CD14-positive monocyte (primary cell): Measurements from ENCODE around the gene ZSCAN10. TPM values are rescaled to one million over a fixed set of nuclear protein-coding genes. Genes with fewer than 3 reads are reported as not detected.
A peak's percentile ranks its signal among the peaks of the same experiment; 100 is the strongest.
"Not testable (repeated sequence)": the region's sequence is repeated elsewhere in the genome, so short reads cannot be mapped to it uniquely, and the experiment has no call there.

Experiments used
- DNase-seq, 3 donors: peaks; one replicate each; pipeline ENCODE4 v3.0.0-alpha.2; 2011 to 2022
- H2AFZ ChIP-seq: 2 replicates; pipeline ENCODE4 v1.6.0; 2012; ENCODE audit warnings: mild to moderate bottlenecking, low read depth, low read length, inconsistent platforms; ENCODE audit not compliant: insufficient read depth, poor library complexity, severe bottlenecking
- H3K27ac ChIP-seq, 2 donors: 1 replicate in 1 of 2; 2 replicates in 1 of 2; pipeline ENCODE4 v1.5.1; 2012 to 2013; ENCODE audit warnings: low read length in 2 of 2, control low read depth in 1 of 2, inconsistent platforms in 1 of 2, low read depth in 1 of 2, mild to moderate bottlenecking in 1 of 2
- H3K27me3 ChIP-seq, 2 donors: one replicate each; pipeline versions ENCODE4 v1.6.0 to v1.6.1; 2011 to 2013; ENCODE audit warnings: low read length in 2 of 2; ENCODE audit not compliant: control insufficient read depth in 2 of 2, insufficient read depth in 2 of 2
- H3K36me3 ChIP-seq, 2 donors: replicated peaks in 1 of 2; 1 replicate in 1 of 2; 2 replicates in 1 of 2; pipeline versions ENCODE4 v1.5.1 to v1.6.1; 2012 to 2013; ENCODE audit warnings: low read length in 2 of 2, control low read depth in 1 of 2, inconsistent platforms in 1 of 2, mild to moderate bottlenecking in 1 of 2; ENCODE audit not compliant: insufficient read depth in 2 of 2, control insufficient read depth in 1 of 2
- H3K4me1 ChIP-seq, 2 donors: 1 replicate in 1 of 2; 2 replicates in 1 of 2; pipeline versions ENCODE4 v1.5.1 to v1.6.1; 2012 to 2013; ENCODE audit warnings: low read length in 2 of 2, control low read depth in 1 of 2, inconsistent platforms in 1 of 2, mild to moderate bottlenecking in 1 of 2, moderate library complexity in 1 of 2; ENCODE audit not compliant: insufficient read depth in 2 of 2, control insufficient read depth in 1 of 2
- H3K4me2 ChIP-seq: replicated peaks from 2 replicates; pipeline ENCODE3; 2012; ENCODE audit warnings: low read length, moderate library complexity, mild to moderate bottlenecking; ENCODE audit not compliant: poor library complexity, severe bottlenecking; ENCODE audit errors: extremely low read depth
- H3K4me3 ChIP-seq, 3 experiments: fragments of 200-600 bp in 1 of 3; sonication (generic) in 1 of 3; replicated peaks in 1 of 3; 1 replicate in 2 of 3; 2 replicates in 1 of 3; pipeline ENCODE4 v1.5.1; 2011 to 2013; ENCODE audit warnings: low read length in 3 of 3, mild to moderate bottlenecking in 3 of 3, control low read depth in 2 of 3, low read depth in 2 of 3, inconsistent platforms in 1 of 3, moderate library complexity in 1 of 3
- H3K79me2 ChIP-seq: 2 replicates; pipeline ENCODE4 v1.6.0; 2012; ENCODE audit warnings: mild to moderate bottlenecking, control low read depth, inconsistent platforms, low read length, moderate library complexity; ENCODE audit not compliant: insufficient read depth
- H3K9ac ChIP-seq: 2 replicates; pipeline ENCODE4 v1.6.0; 2017; ENCODE audit warnings: low read length, mild to moderate bottlenecking; ENCODE audit not compliant: insufficient read depth, poor library complexity, severe bottlenecking
- H3K9me3 ChIP-seq, 2 donors: replicated peaks in 1 of 2; 1 replicate in 1 of 2; 2 replicates in 1 of 2; pipeline versions ENCODE4 v1.5.1 to v1.6.1; 2012 to 2013; ENCODE audit warnings: low read length in 2 of 2, control low read depth in 1 of 2; ENCODE audit not compliant: control insufficient read depth in 1 of 2, insufficient read depth in 1 of 2
- H4K20me1 ChIP-seq: 2 replicates; pipeline ENCODE4 v1.6.0; 2012; ENCODE audit warnings: mild to moderate bottlenecking, low read length, control low read depth, moderate library complexity; ENCODE audit not compliant: insufficient read depth
- H3K27ac Mint-ChIP-seq, 7 donors: one replicate each; pipeline ENCODE4 v1.8.0; 2020; ENCODE audit warnings: mild to moderate bottlenecking in 7 of 7, mixed read lengths in 7 of 7, moderate library complexity in 6 of 7, inconsistent platforms in 2 of 7
- H3K27me3 Mint-ChIP-seq, 3 donors: one replicate each; pipeline ENCODE4 v1.8.0; 2021 to 2022; ENCODE audit warnings: low read depth in 3 of 3, mild to moderate bottlenecking in 3 of 3, mixed read lengths in 3 of 3, moderate library complexity in 3 of 3, inconsistent platforms in 1 of 3
- H3K36me3 Mint-ChIP-seq, 2 donors: one replicate each; pipeline ENCODE4 v1.8.0; 2020; ENCODE audit warnings: mixed read lengths in 2 of 2, inconsistent platforms in 1 of 2, mild to moderate bottlenecking in 1 of 2
- H3K4me1 Mint-ChIP-seq: one replicate; pipeline ENCODE4 v1.8.0; 2020; ENCODE audit warnings: mild to moderate bottlenecking, mixed read lengths
- H3K4me3 Mint-ChIP-seq, 2 donors: one replicate each; pipeline ENCODE4 v1.8.0; 2020; ENCODE audit warnings: mild to moderate bottlenecking in 2 of 2, mixed read lengths in 2 of 2, moderate library complexity in 1 of 2
- H3K9me3 Mint-ChIP-seq, 7 donors: one replicate each; pipeline ENCODE4 v1.8.0; 2020 to 2022; ENCODE audit warnings: mixed read lengths in 7 of 7, mild to moderate bottlenecking in 6 of 7, moderate library complexity in 6 of 7, inconsistent platforms in 2 of 7
- WGBS: methylation state at CpG from one replicate; pipeline ENCODE4 v1.1.5; 2013; ENCODE audit warnings: missing lambda C conversion rate; ENCODE audit not compliant: insufficient coverage; 5-methylcytosine and 5-hydroxymethylcytosine counted together
- intact Hi-C, 2 donors: fragments of 100-400 bp; cut with micrococcal nuclease; formaldehyde crosslinking; loops; one replicate each; pipeline versions ENCODE4 v1.15.0 to v1.15.1; 2023
- polyA plus RNA-seq, 3 donors: library from polyadenylated mRNA; depleted of rRNA in 1 of 3; unstranded in 2 of 3; stranded (reverse) in 1 of 3; fragments of 300-500 nt in 2 of 3; fragments of >200 nt in 1 of 3; fragmentation: Illumina TruSeq in 2 of 3; gene quantifications; 1 replicate in 2 of 3; 2 replicates in 1 of 3; pipeline ENCODE4 v1.2.3, GENCODE V29; 2012 to 2021
- TF ChIP-seq, protein P1 (sequence below): fragments of 200-600 bp; IDR thresholded peaks from one replicate; pipeline ENCODE4 v1.8.0; 2022; ENCODE audit warnings: antibody characterized with exemption, mild to moderate bottlenecking

Gene ZSCAN10
- polyA plus RNA-seq, 3 donors: 0.29 TPM; not detected in 2

DNA sequence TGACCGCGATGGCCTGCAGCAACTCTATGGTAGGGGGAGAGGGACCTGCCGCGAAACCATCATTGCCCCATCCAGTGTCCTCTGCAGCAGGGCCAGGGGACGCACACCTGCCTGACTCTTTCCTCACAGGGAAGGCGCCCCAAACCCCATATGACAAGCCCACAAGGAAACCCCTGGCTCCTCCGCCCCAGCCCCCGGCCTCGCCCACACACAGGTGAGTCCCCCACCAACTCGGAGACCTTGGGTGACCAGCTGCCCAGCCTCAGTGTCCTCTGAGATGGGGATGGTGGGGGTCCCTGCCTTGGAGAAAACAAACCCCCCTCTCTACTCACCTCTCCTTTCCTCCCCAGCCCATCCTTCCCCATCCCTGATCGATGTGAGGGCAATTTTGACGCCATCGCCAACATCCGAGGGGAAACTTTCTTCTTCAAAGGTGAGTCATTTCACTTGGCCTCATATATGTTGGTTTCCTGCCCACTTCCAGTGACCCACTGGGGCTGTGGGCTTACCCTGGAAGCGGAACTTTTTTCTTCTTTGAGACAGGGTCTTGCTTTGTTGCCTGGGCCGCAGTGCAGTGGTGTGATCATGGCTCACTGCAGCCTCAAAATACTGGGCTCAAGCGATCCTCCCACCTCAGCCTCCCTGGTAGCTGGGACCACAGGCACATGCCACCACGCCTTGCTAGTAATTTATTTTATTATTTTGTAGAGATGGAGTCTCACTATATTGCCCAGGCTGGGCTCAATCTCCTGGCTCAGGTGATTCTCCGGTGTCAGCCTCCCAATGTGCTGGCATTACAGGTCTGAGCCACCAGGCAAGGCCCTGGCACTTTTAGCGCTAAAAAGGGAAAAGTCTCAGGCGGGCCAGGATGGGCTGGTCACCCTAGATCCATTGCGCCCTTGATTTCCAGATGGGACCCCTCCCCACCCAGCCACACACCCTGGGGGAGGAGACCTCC, 41.6 kb downstream of the ZSCAN10 start:
- no peak overlapping the region for H3K9ac ChIP-seq
- peak overlapping the region in 3 of 7 donors; percentile 12 to 48 (median 13) for H3K27ac Mint-ChIP-seq
- no peak overlapping the region for H2AFZ ChIP-seq
- no peak overlapping the region for H3K27ac ChIP-seq
- peak overlapping the region; percentile 100 for H3K4me2 ChIP-seq
- no peak overlapping the region for H3K4me3 Mint-ChIP-seq
- peak overlapping the region in 1 of 3 experiments; percentile 88 for H3K4me3 ChIP-seq
- DNase-seq: no peak
- intact Hi-C loops: loop anchor here (2.0 to 5.0 kb wide), 2 partner anchors 70 to 71 kb away; no protein-coding TSS in a partner anchor
- H3K4me1 Mint-ChIP-seq: peaks cover 61% of the 10 kb centered on the region
- peaks cover 0 to 6% (median 3%) of the 10 kb centered on the region in 3 donors for H3K27me3 Mint-ChIP-seq
- 100% methylated on average over 1 of the region's 22 CpGs for WGBS
- H4K20me1 ChIP-seq: no peaks in the 10 kb centered on the region
- no peaks in the 10 kb centered on the region for H3K36me3 ChIP-seq
- no peaks in the 10 kb centered on the region for H3K27me3 ChIP-seq
- H3K36me3 Mint-ChIP-seq: peaks cover 11 to 24% of the 10 kb centered on the region in 2 donors
- TF ChIP-seq, protein P1, sequence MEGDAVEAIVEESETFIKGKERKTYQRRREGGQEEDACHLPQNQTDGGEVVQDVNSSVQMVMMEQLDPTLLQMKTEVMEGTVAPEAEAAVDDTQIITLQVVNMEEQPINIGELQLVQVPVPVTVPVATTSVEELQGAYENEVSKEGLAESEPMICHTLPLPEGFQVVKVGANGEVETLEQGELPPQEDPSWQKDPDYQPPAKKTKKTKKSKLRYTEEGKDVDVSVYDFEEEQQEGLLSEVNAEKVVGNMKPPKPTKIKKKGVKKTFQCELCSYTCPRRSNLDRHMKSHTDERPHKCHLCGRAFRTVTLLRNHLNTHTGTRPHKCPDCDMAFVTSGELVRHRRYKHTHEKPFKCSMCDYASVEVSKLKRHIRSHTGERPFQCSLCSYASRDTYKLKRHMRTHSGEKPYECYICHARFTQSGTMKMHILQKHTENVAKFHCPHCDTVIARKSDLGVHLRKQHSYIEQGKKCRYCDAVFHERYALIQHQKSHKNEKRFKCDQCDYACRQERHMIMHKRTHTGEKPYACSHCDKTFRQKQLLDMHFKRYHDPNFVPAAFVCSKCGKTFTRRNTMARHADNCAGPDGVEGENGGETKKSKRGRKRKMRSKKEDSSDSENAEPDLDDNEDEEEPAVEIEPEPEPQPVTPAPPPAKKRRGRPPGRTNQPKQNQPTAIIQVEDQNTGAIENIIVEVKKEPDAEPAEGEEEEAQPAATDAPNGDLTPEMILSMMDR: no peak
- no peaks in the 10 kb centered on the region for H3K9me3 ChIP-seq
- H3K79me2 ChIP-seq: no peaks in the 10 kb centered on the region
- peaks cover 74 to 86% of the 10 kb centered on the region in 2 donors for H3K4me1 ChIP-seq
- no peaks in the 10 kb centered on the region for H3K9me3 Mint-ChIP-seq

DNA sequence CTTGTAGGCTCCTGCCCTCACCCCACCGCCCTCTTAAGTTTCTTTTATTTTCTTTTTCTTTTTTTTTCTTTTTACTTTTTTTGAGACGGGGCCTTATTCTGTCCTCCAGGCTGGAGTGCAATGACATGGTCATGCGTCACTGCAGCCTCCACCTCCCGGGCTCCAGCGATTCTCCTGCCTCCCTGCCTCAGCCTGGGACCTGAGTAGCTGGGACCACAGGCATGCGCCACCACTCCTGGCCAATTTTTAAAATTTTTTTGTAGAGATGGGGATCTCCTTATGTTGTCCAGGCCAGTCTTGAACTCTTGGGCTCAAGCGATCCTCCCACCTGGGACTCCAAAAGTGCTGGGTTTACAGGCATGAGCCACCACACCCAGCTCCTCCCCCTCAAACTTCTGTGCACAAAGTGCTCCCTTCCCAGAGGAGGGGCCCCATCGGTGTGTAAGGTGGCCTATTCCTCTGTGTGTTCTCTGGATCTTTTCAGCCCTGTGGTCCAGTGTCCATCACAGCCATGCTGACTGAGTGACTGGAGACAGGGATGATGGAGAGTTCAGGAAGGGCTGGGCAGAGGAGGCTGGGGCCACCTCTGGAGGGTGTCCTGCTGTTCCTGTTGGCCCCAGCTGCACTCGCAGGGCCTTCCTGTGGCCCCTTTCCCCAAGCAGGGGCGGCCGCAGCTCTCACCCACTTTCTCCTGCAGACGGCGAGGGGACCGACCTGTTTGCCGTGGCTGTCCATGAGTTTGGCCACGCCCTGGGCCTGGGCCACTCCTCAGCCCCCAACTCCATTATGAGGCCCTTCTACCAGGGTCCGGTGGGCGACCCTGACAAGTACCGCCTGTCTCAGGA, 42.5 kb downstream of the ZSCAN10 start:
- peaks cover 73 to 86% of the 10 kb centered on the region in 2 donors for H3K4me1 ChIP-seq
- no peak overlapping the region for H3K27ac ChIP-seq
- no peak overlapping the region for H3K9ac ChIP-seq
- intact Hi-C loops: loop anchor here in 1 of 2 donors (5.0 kb wide), 1 partner anchor 71 kb away; no protein-coding TSS in a partner anchor
- TF ChIP-seq, protein P1: no peak
- H3K36me3 Mint-ChIP-seq: peaks cover 15 to 28% of the 10 kb centered on the region in 2 donors
- no peaks in the 10 kb centered on the region for H3K9me3 Mint-ChIP-seq
- H4K20me1 ChIP-seq: no peaks in the 10 kb centered on the region
- H3K36me3 ChIP-seq: no peaks in the 10 kb centered on the region
- H3K4me3 ChIP-seq: no peak overlapping the region
- H2AFZ ChIP-seq: no peak overlapping the region
- no peaks in the 10 kb centered on the region for H3K9me3 ChIP-seq
- no peaks in the 10 kb centered on the region for H3K79me2 ChIP-seq
- no peak for DNase-seq
- no peaks in the 10 kb centered on the region for H3K27me3 ChIP-seq
- peaks cover 61% of the 10 kb centered on the region for H3K4me1 Mint-ChIP-seq
- H3K27ac Mint-ChIP-seq: peak overlapping the region in 3 of 7 donors; percentile 13 to 48 (median 42)
- H3K27me3 Mint-ChIP-seq: peaks cover 3 to 6% (median 4%) of the 10 kb centered on the region in 3 donors
- no peak overlapping the region for H3K4me3 Mint-ChIP-seq
- no peak overlapping the region for H3K4me2 ChIP-seq
- 71% methylated on average over 9 of the region's 19 CpGs for WGBS

GRCh38 chr16:3055734-3056115, 43.4 kb downstream of the ZSCAN10 start:
- intact Hi-C loops: loop anchor here in 1 of 2 donors (5.0 kb wide), 1 partner anchor 72 kb away; no protein-coding TSS in a partner anchor
- peak overlapping the region; percentile 54 to 78 for H3K27ac ChIP-seq

More at GRCh38 chr16:3055734-3056115, 43.4 kb downstream of the ZSCAN10 start:
- H3K36me3 ChIP-seq, H3K9ac ChIP-seq, H3K9me3 Mint-ChIP-seq, H3K27me3 ChIP-seq, DNase-seq, H4K20me1 ChIP-seq, H3K79me2 ChIP-seq, H2AFZ ChIP-seq, H3K9me3 ChIP-seq: not testable (repeated sequence)
- peaks cover 19 to 33% of the 10 kb centered on the region in 2 donors for H3K36me3 Mint-ChIP-seq
- peak overlapping the region; percentile 64 for H3K4me2 ChIP-seq
- peaks cover 79 to 93% of the 10 kb centered on the region in 2 donors for H3K4me1 ChIP-seq
- H3K27ac Mint-ChIP-seq: peak overlapping the region; percentile 85 to 93 (median 89)
- WGBS: 86% methylated on average over 9 of the region's 9 CpGs
- peaks cover 3 to 10% (median 4%) of the 10 kb centered on the region in 3 donors for H3K27me3 Mint-ChIP-seq
- peak overlapping the region in 1 of 3 experiments; percentile 58 for H3K4me3 ChIP-seq
- H3K4me1 Mint-ChIP-seq: peaks cover 66% of the 10 kb centered on the region
- peak overlapping the region in 1 of 2 donors; percentile 74 for H3K4me3 Mint-ChIP-seq
